Thoracic aorta (tissue), 2 donors: ENCODE measurements around the gene ARID1B. TPM values are rescaled to one million over a fixed set of nuclear protein-coding genes. Genes with fewer than 3 reads are reported as not detected.

Experiments used
- ATAC-seq: fragments of 150-250 bp; one replicate; pipeline ENCODE4 v1.8.0; 2017; ENCODE audit warnings: low read depth; ENCODE audit not compliant: insufficient number of reproducible peaks, low FRiP score
- DNase-seq: peaks from one replicate; pipeline ENCODE4 v3.0.0-alpha.2; 2020; ENCODE audit warnings: low spot score
- H3K27ac ChIP-seq, 2 donors: fragments of 200-600 bp; sonication (generic); 1 replicate in 1 of 2; 2 replicates in 1 of 2; pipeline ENCODE4 v1.5.1; 2016; ENCODE audit warnings: mild to moderate bottlenecking in 2 of 2, moderate library complexity in 2 of 2
- H3K27me3 ChIP-seq: fragments of 200-600 bp; sonication (generic); replicated peaks from 2 replicates; pipeline ENCODE4 v1.6.0; 2016; ENCODE audit warnings: mild to moderate bottlenecking; ENCODE audit not compliant: insufficient read depth
- H3K36me3 ChIP-seq: fragments of 200-600 bp; sonication (generic); one replicate; pipeline ENCODE4 v1.5.1; 2016
- H3K4me1 ChIP-seq, 2 donors: fragments of 200-600 bp; sonication (generic); 1 replicate in 1 of 2; 2 replicates in 1 of 2; pipeline versions ENCODE4 v1.5.1 to v1.6.0; 2016; ENCODE audit warnings: low read depth in 2 of 2, mild to moderate bottlenecking in 1 of 2; ENCODE audit not compliant: control insufficient read depth in 1 of 2
- H3K4me3 ChIP-seq: fragments of 200-600 bp; sonication (generic); 2 replicates; pipeline ENCODE4 v1.5.1; 2016; ENCODE audit warnings: mild to moderate bottlenecking
- H3K9me3 ChIP-seq: fragments of 200-600 bp; sonication (generic); 2 replicates; pipeline ENCODE4 v1.5.1; 2016
- total RNA-seq, 2 donors: library from RNA; depleted of rRNA; stranded (reverse); fragments of >200 nt; gene quantifications; one replicate each; pipeline versions ENCODE4 v1.1.0 to v1.2.3, GENCODE V29; 2016
- TF ChIP-seq, protein P1 (sequence below): fragments of 200-600 bp; sonication (generic); IDR thresholded peaks from one replicate; pipeline ENCODE4 v1.5.1; 2019; ENCODE audit warnings: antibody characterized with exemption

Gene ARID1B
- total RNA-seq, 2 donors from 2014 or later = 120 to 158 TPM

DNA sequence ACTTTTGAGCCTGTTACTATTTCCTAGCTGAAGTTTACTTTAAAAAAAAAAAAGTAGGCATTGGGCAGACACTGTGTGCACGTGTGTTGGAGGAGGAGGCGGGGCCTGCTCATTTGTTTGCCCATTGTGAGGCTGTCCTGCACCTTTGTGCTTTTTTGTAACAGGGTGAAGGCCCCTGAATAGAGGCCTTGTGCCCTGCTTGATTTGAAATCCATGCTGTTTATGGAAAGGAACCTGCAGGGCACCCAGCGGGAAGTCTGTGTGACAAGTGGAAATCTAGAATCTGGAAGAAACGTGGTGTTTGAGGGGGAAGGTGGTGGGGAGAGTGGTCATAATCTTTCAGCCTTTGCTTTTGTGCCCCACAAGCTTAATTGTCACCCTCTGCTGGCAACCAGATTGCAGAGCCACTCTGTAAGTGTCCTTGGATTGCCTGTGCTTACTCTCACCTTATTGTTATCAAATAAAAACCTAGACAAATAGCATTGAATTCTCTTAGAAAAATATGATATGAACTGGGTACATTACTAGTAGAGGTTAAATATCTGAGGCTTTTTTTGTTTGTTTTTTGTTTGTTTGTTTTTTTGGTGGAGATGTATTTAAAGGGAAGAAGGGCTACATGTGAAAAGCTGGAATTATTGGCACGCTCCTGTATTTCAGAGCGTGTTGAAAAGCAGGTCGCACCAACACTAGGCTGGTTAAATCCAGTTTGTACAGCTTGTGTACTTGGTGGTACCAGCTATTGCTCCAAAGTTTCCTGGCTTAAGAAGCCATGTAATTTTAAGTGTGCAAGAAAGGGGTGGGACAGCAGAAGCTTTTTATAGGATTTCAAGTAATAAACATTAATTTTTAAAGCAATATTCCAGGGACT, 156.3 kb downstream of the ARID1B start:
- Histone ChIP-seq H3K27ac (no peak overlapping the region), H3K4me3 (no peak overlapping the region), H3K36me3 (no peaks in the 10 kb centered on the region), H3K27me3 (no peaks in the 10 kb centered on the region), H3K9me3 (no peaks in the 10 kb centered on the region), H3K4me1 (peaks cover 17 to 38% of the 10 kb centered on the region in 2 donors)
- no peak for DNase-seq
- ATAC-seq = no peak
- TF ChIP-seq, protein P1, sequence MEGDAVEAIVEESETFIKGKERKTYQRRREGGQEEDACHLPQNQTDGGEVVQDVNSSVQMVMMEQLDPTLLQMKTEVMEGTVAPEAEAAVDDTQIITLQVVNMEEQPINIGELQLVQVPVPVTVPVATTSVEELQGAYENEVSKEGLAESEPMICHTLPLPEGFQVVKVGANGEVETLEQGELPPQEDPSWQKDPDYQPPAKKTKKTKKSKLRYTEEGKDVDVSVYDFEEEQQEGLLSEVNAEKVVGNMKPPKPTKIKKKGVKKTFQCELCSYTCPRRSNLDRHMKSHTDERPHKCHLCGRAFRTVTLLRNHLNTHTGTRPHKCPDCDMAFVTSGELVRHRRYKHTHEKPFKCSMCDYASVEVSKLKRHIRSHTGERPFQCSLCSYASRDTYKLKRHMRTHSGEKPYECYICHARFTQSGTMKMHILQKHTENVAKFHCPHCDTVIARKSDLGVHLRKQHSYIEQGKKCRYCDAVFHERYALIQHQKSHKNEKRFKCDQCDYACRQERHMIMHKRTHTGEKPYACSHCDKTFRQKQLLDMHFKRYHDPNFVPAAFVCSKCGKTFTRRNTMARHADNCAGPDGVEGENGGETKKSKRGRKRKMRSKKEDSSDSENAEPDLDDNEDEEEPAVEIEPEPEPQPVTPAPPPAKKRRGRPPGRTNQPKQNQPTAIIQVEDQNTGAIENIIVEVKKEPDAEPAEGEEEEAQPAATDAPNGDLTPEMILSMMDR = no peak

- ATAC-seq (no peak), DNase-seq (no peak)
- TF ChIP-seq, protein P1 = no peak
- no peaks in the 10 kb centered on the region for H3K27me3 ChIP-seq
- no peaks in the 10 kb centered on the region for H3K9me3 ChIP-seq
- H3K4me3 ChIP-seq = no peak overlapping the region
- H3K27ac ChIP-seq = no peak overlapping the region
- no peaks in the 10 kb centered on the region for H3K36me3 ChIP-seq
- peaks cover 17 to 44% of the 10 kb centered on the region in 2 donors for H3K4me1 ChIP-seq
Observed at GRCh38 chr6:156934069-156934460, 156.9 kb downstream of the ARID1B start.

DNA sequence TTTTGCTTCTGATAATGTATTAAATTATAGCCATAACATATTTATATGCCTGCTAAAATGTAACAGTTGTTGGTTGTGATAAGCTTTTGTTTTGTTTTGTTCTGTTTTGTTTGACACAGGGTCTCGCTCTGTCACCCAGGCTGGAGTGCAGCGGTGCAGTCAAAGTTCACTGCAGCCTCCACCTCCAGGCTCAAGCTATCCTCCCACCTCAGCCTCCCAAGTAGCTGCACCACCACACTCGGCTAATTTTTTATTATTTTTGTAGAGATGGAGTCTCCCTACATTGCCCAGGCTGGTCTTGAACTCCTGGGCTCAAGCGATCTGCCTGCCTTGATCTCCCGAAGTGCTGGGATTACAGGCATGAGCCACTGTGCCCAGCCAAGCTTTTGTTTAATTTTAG, 157.8 kb downstream of the ARID1B start:
- Histone ChIP-seq H3K27me3 (no peaks in the 10 kb centered on the region), H3K4me1 (peaks cover 17 to 53% of the 10 kb centered on the region in 2 donors), H3K36me3 (no peaks in the 10 kb centered on the region), H3K27ac (no peak overlapping the region), H3K4me3 (no peak overlapping the region), H3K9me3 (no peaks in the 10 kb centered on the region)
- DNase-seq (no peak), ATAC-seq (no peak)
- TF ChIP-seq, protein P1 = no peak

DNA sequence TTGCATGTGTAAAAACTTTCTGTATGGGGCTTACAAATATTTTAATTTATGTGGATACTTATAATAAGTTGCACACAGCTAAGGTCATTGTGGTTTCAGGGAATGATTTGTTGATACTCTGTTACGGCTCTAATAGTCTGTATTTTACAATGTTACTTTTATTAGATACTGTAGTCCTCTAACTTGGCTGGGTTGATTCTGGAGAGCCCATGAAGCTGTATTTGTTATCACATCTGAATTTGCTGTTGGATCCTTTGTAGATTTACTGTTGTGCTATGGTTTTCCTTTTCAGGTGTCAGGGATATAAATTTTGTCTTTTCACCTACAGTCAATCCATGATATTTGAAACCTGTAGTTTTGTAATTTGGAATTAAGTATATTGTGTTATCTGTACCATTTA, 161.0 kb downstream of the ARID1B start:
- peaks cover 21 to 69% of the 10 kb centered on the region in 2 donors for H3K4me1 ChIP-seq
- ATAC-seq = no peak
- no peaks in the 10 kb centered on the region for H3K27me3 ChIP-seq

DNA sequence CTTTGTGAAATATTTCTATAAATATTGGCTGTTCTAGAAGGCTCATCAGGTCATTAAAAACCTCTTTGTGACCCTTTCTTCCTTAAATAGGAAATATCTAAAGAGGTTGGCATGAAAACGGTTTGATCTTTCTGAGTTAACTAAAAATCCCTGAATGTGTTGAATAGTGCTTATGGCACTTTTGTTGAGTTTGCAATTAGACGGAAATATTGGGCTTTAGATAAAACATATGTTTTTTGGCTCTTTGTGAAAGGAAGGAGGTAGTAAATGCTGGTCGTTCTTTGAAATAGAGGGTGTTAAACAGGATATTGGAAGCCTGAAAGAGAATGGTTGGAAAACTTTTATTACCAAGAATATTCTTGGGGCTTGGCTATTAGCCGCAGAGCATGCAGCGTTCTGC, 163.0 kb downstream of the ARID1B start:
- DNase-seq = no peak
- Histone ChIP-seq H3K9me3 (no peaks in the 10 kb centered on the region), H3K27me3 (no peaks in the 10 kb centered on the region), H3K27ac (no peak overlapping the region), H3K36me3 (no peaks in the 10 kb centered on the region), H3K4me3 (no peak overlapping the region), H3K4me1 (peaks cover 18 to 65% of the 10 kb centered on the region in 2 donors)
- TF ChIP-seq, protein P1 = no peak
- no peak for ATAC-seq

More for the DNA sequence above, 161.0 kb downstream of the ARID1B start:
- TF ChIP-seq, protein P1 = no peak
- Histone ChIP-seq H3K27ac (no peak overlapping the region), H3K9me3 (no peaks in the 10 kb centered on the region), H3K36me3 (no peaks in the 10 kb centered on the region), H3K4me3 (no peak overlapping the region)
- DNase-seq = no peak
